H9 (cell line): ENCODE results near the gene LSS. TPM values are rescaled to one million over a fixed set of nuclear protein-coding genes. Genes with fewer than 3 reads are reported as not detected.

Source experiments
- DNase-seq: peaks from one replicate; pipeline ENCODE4 v3.0.0-alpha.2; 2017
- H2AFZ ChIP-seq: one replicate; pipeline ENCODE4 v1.6.1; 2013; ENCODE audit warnings: mild to moderate bottlenecking, low read length, control low read depth, moderate library complexity
- H2AK5ac ChIP-seq: 2 replicates; pipeline ENCODE4 v1.6.1; 2013; ENCODE audit warnings: low read length, control low read depth, mixed read lengths; ENCODE audit not compliant: insufficient read length
- H2BK120ac ChIP-seq: one replicate; pipeline ENCODE4 v1.6.1; 2013; ENCODE audit warnings: low read depth, mild to moderate bottlenecking, low read length, control low read depth, inconsistent platforms; ENCODE audit not compliant: poor library complexity, severe bottlenecking
- H2BK12ac ChIP-seq: 2 replicates; pipeline ENCODE4 v1.6.1; 2013; ENCODE audit warnings: low read length, control low read depth, mixed read lengths, low read depth; ENCODE audit not compliant: insufficient read length
- H2BK15ac ChIP-seq: 2 replicates; pipeline ENCODE4 v1.6.1; 2013; ENCODE audit warnings: low read depth, low read length, control low read depth
- H2BK20ac ChIP-seq: one replicate; pipeline ENCODE4 v1.6.1; 2013; ENCODE audit warnings: low read depth, mild to moderate bottlenecking, low read length, control low read depth, inconsistent platforms; ENCODE audit not compliant: poor library complexity, severe bottlenecking
- H2BK5ac ChIP-seq: 2 replicates; pipeline ENCODE4 v1.6.1; 2013; ENCODE audit warnings: low read length, control low read depth, mixed read lengths; ENCODE audit not compliant: insufficient read length
- H3K14ac ChIP-seq: 2 replicates; pipeline ENCODE4 v1.6.1; 2013; ENCODE audit warnings: low read length, control low read depth; ENCODE audit not compliant: insufficient read depth
- H3K18ac ChIP-seq: 2 replicates; pipeline ENCODE4 v1.6.1; 2013; ENCODE audit warnings: low read depth, mild to moderate bottlenecking, mixed read lengths, low read length, control low read depth; ENCODE audit not compliant: insufficient read length
- H3K23ac ChIP-seq: 2 replicates; pipeline ENCODE4 v1.6.1; 2013; ENCODE audit warnings: low read length, control low read depth, mixed read lengths, low read depth; ENCODE audit not compliant: insufficient read length
- H3K23me2 ChIP-seq: 2 replicates; pipeline ENCODE4 v1.6.1; 2013; ENCODE audit warnings: low read depth, mild to moderate bottlenecking, mixed read lengths, low read length, control low read depth; ENCODE audit not compliant: insufficient read length, poor library complexity, severe bottlenecking
- H3K27ac ChIP-seq: 2 replicates; pipeline ENCODE4 v1.5.1; 2013; ENCODE audit warnings: low read length, control low read depth, mixed read lengths, low read depth; ENCODE audit not compliant: insufficient read length
- H3K27me3 ChIP-seq: 2 replicates; pipeline ENCODE4 v1.6.1; 2013; ENCODE audit warnings: low read length, control low read depth, inconsistent platforms; ENCODE audit not compliant: insufficient read depth
- H3K4ac ChIP-seq: 2 replicates; pipeline ENCODE4 v1.6.1; 2013; ENCODE audit warnings: low read depth, mild to moderate bottlenecking, control low read depth, inconsistent platforms, low read length, moderate library complexity
- H3K4me1 ChIP-seq: 2 replicates; pipeline ENCODE4 v1.6.1; 2013; ENCODE audit warnings: low read length, control low read depth, inconsistent platforms; ENCODE audit not compliant: insufficient read depth
- H3K4me2 ChIP-seq: 2 replicates; pipeline ENCODE4 v1.6.1; 2013; ENCODE audit warnings: low read length, control low read depth, mixed read lengths; ENCODE audit not compliant: insufficient read length, insufficient read depth
- H3K56ac ChIP-seq: 2 replicates; pipeline ENCODE4 v1.6.1; 2013; ENCODE audit warnings: low read depth, mild to moderate bottlenecking, mixed read lengths, low read length, control low read depth; ENCODE audit not compliant: insufficient read length
- H3K79me1 ChIP-seq: 2 replicates; pipeline ENCODE4 v1.6.1; 2013; ENCODE audit warnings: low read depth, mild to moderate bottlenecking, moderate library complexity, low read length, control low read depth, inconsistent platforms; ENCODE audit not compliant: insufficient read depth, poor library complexity, severe bottlenecking
- H3K79me2 ChIP-seq: 2 replicates; pipeline ENCODE4 v1.6.1; 2013; ENCODE audit warnings: low read length, control low read depth, inconsistent platforms; ENCODE audit not compliant: insufficient read depth
- H3K9ac ChIP-seq: 2 replicates; pipeline ENCODE4 v1.6.1; 2013; ENCODE audit warnings: low read length, control low read depth, mixed read lengths; ENCODE audit not compliant: insufficient read length; ENCODE audit errors: extremely low read depth
- H3K9me3 ChIP-seq: one replicate; pipeline ENCODE4 v1.6.1; 2013; ENCODE audit warnings: low read depth, low read length, inconsistent platforms; ENCODE audit not compliant: control insufficient read depth
- H3T11ph ChIP-seq: one replicate; pipeline ENCODE4 v1.6.1; 2013; ENCODE audit warnings: mild to moderate bottlenecking, low read length, control low read depth, inconsistent platforms
- H4K20me1 ChIP-seq: one replicate; pipeline ENCODE4 v1.6.1; 2013; ENCODE audit not compliant: control insufficient read depth, insufficient read length, insufficient read depth
- H4K5ac ChIP-seq: 2 replicates; pipeline ENCODE4 v1.6.1; 2013; ENCODE audit warnings: low read depth, mild to moderate bottlenecking, mixed read lengths, low read length, control low read depth; ENCODE audit not compliant: insufficient read length
- H4K8ac ChIP-seq: replicated peaks from 2 replicates; pipeline ENCODE4 v1.6.1; 2013; ENCODE audit warnings: low read length, control low read depth, mixed read lengths, low read depth; ENCODE audit not compliant: insufficient read length
- H4K91ac ChIP-seq: 2 replicates; pipeline ENCODE4 v1.6.1; 2013; ENCODE audit warnings: low read depth, mild to moderate bottlenecking, moderate library complexity, mixed read lengths, low read length, control low read depth; ENCODE audit not compliant: insufficient read length
- H3K27ac Mint-ChIP-seq, 3 experiments: 2 replicates in 2 of 3; 3 replicates in 1 of 3; pipeline ENCODE4 v1.8.0; 2020 to 2021; ENCODE audit warnings: mixed read lengths in 3 of 3, mild to moderate bottlenecking in 1 of 3, moderate library complexity in 1 of 3
- H3K27me3 Mint-ChIP-seq: 2 replicates; pipeline ENCODE4 v1.8.0; 2021; ENCODE audit warnings: low read depth, mild to moderate bottlenecking, moderate library complexity, mixed read lengths
- H3K36me3 Mint-ChIP-seq, 3 experiments: 2 replicates in 2 of 3; 3 replicates in 1 of 3; pipeline ENCODE4 v1.8.0; 2020 to 2021; ENCODE audit warnings: low read depth in 3 of 3, mixed read lengths in 3 of 3; ENCODE audit not compliant: insufficient read depth in 1 of 3
- H3K4me1 Mint-ChIP-seq, 2 experiments: 2 replicates each; pipeline ENCODE4 v1.8.0; 2020; ENCODE audit warnings: mixed read lengths in 2 of 2
- H3K4me3 Mint-ChIP-seq, 2 experiments: 2 replicates in 1 of 2; 3 replicates in 1 of 2; pipeline ENCODE4 v1.8.0; 2020 to 2021; ENCODE audit warnings: mild to moderate bottlenecking in 2 of 2, mixed read lengths in 2 of 2, moderate library complexity in 1 of 2
- H3K9me3 Mint-ChIP-seq, 2 experiments: 2 replicates in 1 of 2; 3 replicates in 1 of 2; pipeline ENCODE4 v1.8.0; 2020; ENCODE audit warnings: mild to moderate bottlenecking in 2 of 2, mixed read lengths in 2 of 2, moderate library complexity in 1 of 2
- WGBS: extraction: QIAGEN DNeasy Blood & Tissue Kit; methylation state at CpG from one replicate; pipeline ENCODE4 v1.1.7; 2013; ENCODE audit warnings: missing lambda C conversion rate, low lambda C conversion rate, mixed read lengths; ENCODE audit not compliant: insufficient read length; ENCODE audit errors: extremely low coverage; 5-methylcytosine and 5-hydroxymethylcytosine counted together
- total RNA-seq: library from RNA; stranded (reverse); gene quantifications from 2 replicates; pipeline ENCODE4 v1.2.1, GENCODE V29; 2021
- TF ChIP-seq, protein P1 (sequence below): fragments of 200-600 bp; sonication (generic); conservative IDR thresholded peaks from 3 replicates; pipeline ENCODE4 v1.8.0; 2021; ENCODE audit warnings: antibody characterized with exemption, mild to moderate bottlenecking

The LSS gene
- total RNA-seq, 1 experiment from 2014 or later = 69.2 TPM

DNA sequence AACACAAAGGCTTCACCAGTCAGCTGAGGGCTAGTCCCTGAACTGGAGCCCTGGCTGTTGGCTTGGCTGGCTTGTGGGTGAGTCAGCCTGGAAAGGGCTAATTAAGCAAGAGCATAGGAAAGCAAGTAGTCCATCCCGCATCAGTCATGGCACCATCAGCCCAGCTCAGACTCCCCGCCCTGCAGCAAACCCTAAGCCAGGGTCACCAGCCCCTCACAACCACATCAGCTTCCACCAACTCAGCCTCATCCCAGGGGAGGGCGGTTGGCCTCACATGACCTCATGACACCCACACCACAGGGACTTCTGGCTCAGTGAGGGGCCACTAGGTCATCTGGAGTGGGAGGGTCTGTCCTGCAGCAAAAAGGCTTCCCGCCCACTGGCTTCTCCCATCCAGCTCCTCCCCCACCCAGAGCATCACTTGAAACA is 37.3 kb downstream of the LSS start:
- H2BK120ac ChIP-seq = no peak overlapping the region
- H2BK5ac ChIP-seq = no peak overlapping the region
- H4K8ac ChIP-seq = no peak overlapping the region
- H4K91ac ChIP-seq = no peak overlapping the region
- no peak overlapping the region for H3K14ac ChIP-seq
- DNase-seq = peak; percentile 25
- H3K4me1 Mint-ChIP-seq = peaks cover 15 to 23% of the 10 kb centered on the region in 2 experiments
- H3K36me3 Mint-ChIP-seq = peaks cover 32 to 52% (median 49%) of the 10 kb centered on the region in 3 experiments; a peak in 6 of 7 replicates
- H3T11ph ChIP-seq = no peak overlapping the region
- H2BK12ac ChIP-seq = no peak overlapping the region
- no peak overlapping the region for H2AK5ac ChIP-seq
- H3K9me3 Mint-ChIP-seq = no peaks in the 10 kb centered on the region
- no peaks in the 10 kb centered on the region for H3K79me1 ChIP-seq
- H3K27me3 ChIP-seq = no peaks in the 10 kb centered on the region
- no peaks in the 10 kb centered on the region for H4K20me1 ChIP-seq
- H3K56ac ChIP-seq = no peak overlapping the region
- no peak overlapping the region for H3K9ac ChIP-seq
- TF ChIP-seq, protein P1, sequence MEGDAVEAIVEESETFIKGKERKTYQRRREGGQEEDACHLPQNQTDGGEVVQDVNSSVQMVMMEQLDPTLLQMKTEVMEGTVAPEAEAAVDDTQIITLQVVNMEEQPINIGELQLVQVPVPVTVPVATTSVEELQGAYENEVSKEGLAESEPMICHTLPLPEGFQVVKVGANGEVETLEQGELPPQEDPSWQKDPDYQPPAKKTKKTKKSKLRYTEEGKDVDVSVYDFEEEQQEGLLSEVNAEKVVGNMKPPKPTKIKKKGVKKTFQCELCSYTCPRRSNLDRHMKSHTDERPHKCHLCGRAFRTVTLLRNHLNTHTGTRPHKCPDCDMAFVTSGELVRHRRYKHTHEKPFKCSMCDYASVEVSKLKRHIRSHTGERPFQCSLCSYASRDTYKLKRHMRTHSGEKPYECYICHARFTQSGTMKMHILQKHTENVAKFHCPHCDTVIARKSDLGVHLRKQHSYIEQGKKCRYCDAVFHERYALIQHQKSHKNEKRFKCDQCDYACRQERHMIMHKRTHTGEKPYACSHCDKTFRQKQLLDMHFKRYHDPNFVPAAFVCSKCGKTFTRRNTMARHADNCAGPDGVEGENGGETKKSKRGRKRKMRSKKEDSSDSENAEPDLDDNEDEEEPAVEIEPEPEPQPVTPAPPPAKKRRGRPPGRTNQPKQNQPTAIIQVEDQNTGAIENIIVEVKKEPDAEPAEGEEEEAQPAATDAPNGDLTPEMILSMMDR = no peak
- H3K4ac ChIP-seq = no peak overlapping the region
- H3K27ac Mint-ChIP-seq = peak overlapping the region in 1 of 3 experiments; percentile 25; a peak in 1 of 7 replicates
- H3K23ac ChIP-seq = no peak overlapping the region
- peaks cover 4% of the 10 kb centered on the region; the same call in 1 of the 2 replicates for H3K4me1 ChIP-seq
- no peak overlapping the region for H3K18ac ChIP-seq
- H3K4me3 Mint-ChIP-seq = no peak overlapping the region
- no peak overlapping the region for H4K5ac ChIP-seq
- no peak overlapping the region for H3K27ac ChIP-seq
- WGBS = no CpG with 5 or more reads among the region's 4 CpGs
- H3K23me2 ChIP-seq = no peaks in the 10 kb centered on the region
- H3K9me3 ChIP-seq = no peaks in the 10 kb centered on the region
- H3K79me2 ChIP-seq = no peaks in the 10 kb centered on the region
- no peaks in the 10 kb centered on the region for H3K27me3 Mint-ChIP-seq
- no peak overlapping the region for H2BK20ac ChIP-seq
- no peak overlapping the region for H3K4me2 ChIP-seq
- no peak overlapping the region for H2AFZ ChIP-seq
- H2BK15ac ChIP-seq = no peak overlapping the region
